ENCODE measurements around the gene COA8. TPM values are rescaled to one million over a fixed set of nuclear protein-coding genes. Genes with fewer than 3 reads are reported as not detected.

Gene COA8
- total and polyA plus RNA-seq, 4 donors: 30.6 to 59.8 (median 39.5) TPM

GRCh38 chr14:103520269-103520656 lies 42.5 kb upstream of the COA8 start:
- no peak for TF ChIP-seq CTCF (IDR thresholded peaks at IDR 0.05; ENCODE audit: control extremely low read depth, extremely low read depth)
- no peaks in the 10 kb centered on the region for H3K36me3 ChIP-seq (ENCODE audit: control insufficient read depth in 4 of 4, insufficient read depth in 4 of 4, low read length in 4 of 4)
- H3K27me3 ChIP-seq (ENCODE audit: control insufficient read depth in 3 of 3, insufficient read depth in 3 of 3, low read length in 2 of 3): no peaks in the 10 kb centered on the region
- H3K4me3 ChIP-seq: no peak overlapping the region
- ATAC-seq (ENCODE audit: insufficient read depth, low FRiP score) (no peak), DNase-seq (no peak)
- H3K27ac ChIP-seq (ENCODE audit: low read depth in 1 of 2, low read length in 1 of 2): peak overlapping the region in 1 of 2 donors; percentile 80
- no peak overlapping the region for H3K9ac ChIP-seq (ENCODE audit: insufficient read depth in 1 of 2, low read length in 2 of 2)
- H3K4me1 ChIP-seq (ENCODE audit: control insufficient read depth in 5 of 5, insufficient read depth in 5 of 5, low read length in 5 of 5): peaks cover 0 to 43% (median 21%) of the 10 kb centered on the region in 5 donors
- H3K9me3 ChIP-seq (ENCODE audit: control insufficient read depth in 4 of 4, insufficient read depth in 3 of 4, low read length in 3 of 4): no peaks in the 10 kb centered on the region
- 64 to 80% methylated on average over 10 of the region's 10 CpGs for WGBS, 2 donors

DNA sequence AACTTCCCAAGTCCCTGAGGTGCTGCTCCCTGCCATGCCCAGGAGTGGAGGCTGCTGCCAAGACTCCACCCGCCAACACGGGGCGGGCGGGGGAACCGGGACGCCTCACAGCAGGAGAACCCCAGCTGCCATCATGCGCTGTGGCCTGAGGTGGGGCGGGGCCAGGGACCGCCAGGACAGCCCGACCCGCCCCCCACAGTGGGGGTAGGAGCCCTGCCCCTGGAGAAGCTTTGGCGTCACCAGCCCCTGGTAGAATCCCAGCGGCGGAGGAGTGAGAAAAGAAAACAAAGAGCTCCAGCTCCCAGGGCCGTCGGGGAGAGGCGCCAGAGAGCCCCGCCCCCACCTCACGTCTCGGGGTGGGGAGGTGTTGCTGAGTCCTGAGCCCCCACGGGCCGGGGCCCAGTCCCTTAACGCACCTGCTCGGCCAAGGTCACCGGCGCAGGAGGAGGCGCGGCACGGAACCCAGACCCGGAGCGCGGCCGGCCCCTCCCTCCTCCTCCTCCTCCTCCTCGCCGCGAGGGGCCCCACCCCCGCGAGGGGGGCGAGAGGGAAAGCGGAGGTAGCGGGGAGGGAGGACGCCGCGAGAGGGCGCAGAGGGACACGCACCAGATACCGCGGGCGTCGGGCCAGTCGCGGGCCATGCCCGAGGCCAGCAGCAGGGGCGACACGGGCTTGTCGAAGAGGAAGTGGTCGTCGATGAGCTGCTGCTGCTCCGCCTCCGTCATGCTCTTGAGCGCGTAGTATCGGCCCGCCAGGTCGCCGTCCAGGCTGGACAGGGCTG lies 41.9 kb upstream of the COA8 start:
- no peaks in the 10 kb centered on the region for H3K27me3 ChIP-seq (ENCODE audit: control insufficient read depth in 3 of 3, insufficient read depth in 3 of 3, low read length in 2 of 3)
- TF ChIP-seq CTCF (IDR thresholded peaks at IDR 0.05; ENCODE audit: control extremely low read depth, extremely low read depth): peak; percentile 28
- H3K4me3 ChIP-seq: peak overlapping the region; percentile 15
- DNase-seq (peak; percentile 79 to 90 (median 88)), ATAC-seq (ENCODE audit: insufficient read depth, low FRiP score) (peak; percentile 73)
- no peaks in the 10 kb centered on the region for H3K9me3 ChIP-seq (ENCODE audit: control insufficient read depth in 4 of 4, insufficient read depth in 3 of 4, low read length in 3 of 4)
- peaks cover 0 to 49% (median 21%) of the 10 kb centered on the region in 5 donors for H3K4me1 ChIP-seq (ENCODE audit: control insufficient read depth in 5 of 5, insufficient read depth in 5 of 5, low read length in 5 of 5)
- no peak overlapping the region for H3K9ac ChIP-seq (ENCODE audit: insufficient read depth in 1 of 2, low read length in 2 of 2)
- H3K27ac ChIP-seq (ENCODE audit: low read depth in 1 of 2, low read length in 1 of 2): peak overlapping the region; percentile 59 to 80
- H3K36me3 ChIP-seq (ENCODE audit: control insufficient read depth in 4 of 4, insufficient read depth in 4 of 4, low read length in 4 of 4): no peaks in the 10 kb centered on the region
- WGBS, 2 donors: 2% methylated on average over 49 to 66 of the region's 66 CpGs

GRCh38 chr14:103521438-103521950 lies 41.3 kb upstream of the COA8 start:
- Histone ChIP-seq H3K36me3 (ENCODE audit: control insufficient read depth in 4 of 4, insufficient read depth in 4 of 4, low read length in 4 of 4) (no peaks in the 10 kb centered on the region), H3K9me3 (ENCODE audit: control insufficient read depth in 4 of 4, insufficient read depth in 3 of 4, low read length in 3 of 4) (no peaks in the 10 kb centered on the region), H3K27ac (ENCODE audit: low read depth in 1 of 2, low read length in 1 of 2) (peak overlapping the region; percentile 59 to 80), H3K4me1 (ENCODE audit: control insufficient read depth in 5 of 5, insufficient read depth in 5 of 5, low read length in 5 of 5) (peaks cover 0 to 53% (median 26%) of the 10 kb centered on the region in 5 donors), H3K27me3 (ENCODE audit: control insufficient read depth in 3 of 3, insufficient read depth in 3 of 3, low read length in 2 of 3) (no peaks in the 10 kb centered on the region), H3K9ac (ENCODE audit: insufficient read depth in 1 of 2, low read length in 2 of 2) (no peak overlapping the region), H3K4me3 (peak overlapping the region; percentile 46)
- no peak for DNase-seq
- peak; percentile 22 for ATAC-seq (ENCODE audit: insufficient read depth, low FRiP score)
- 0 to 1% methylated on average over 61 to 77 of the region's 77 CpGs for WGBS, 2 donors
- no peak for TF ChIP-seq CTCF (IDR thresholded peaks at IDR 0.05; ENCODE audit: control extremely low read depth, extremely low read depth)

Measured in lung (tissue), 12 donors.